Smooth muscle cell (in vitro differentiated cells): ENCODE data around the gene SHISA9. TPM values are rescaled to one million over a fixed set of nuclear protein-coding genes. Genes with fewer than 3 reads are reported as not detected.

Experiments used
- DNase-seq: peaks from one replicate; lab custom pipeline; 2025; ENCODE audit not compliant: unreplicated experiment; lab: John Stamatoyannopoulos, UW
- H2AFZ ChIP-seq: fragments of 200-600 bp; sonication (generic); 2 replicates; pipeline ENCODE4 v1.6.0; 2016; ENCODE audit warnings: antibody characterized with exemption, low read depth, mild to moderate bottlenecking
- H3F3A ChIP-seq: fragments of 200-600 bp; sonication (generic); 2 replicates; pipeline ENCODE4 v1.6.0; 2017; ENCODE audit warnings: antibody characterized with exemption, low read depth
- H3K27ac ChIP-seq: fragments of 200-600 bp; sonication (generic); 2 replicates; pipeline ENCODE4 v1.5.1; 2016; ENCODE audit warnings: low read depth, mild to moderate bottlenecking
- H3K27me3 ChIP-seq: fragments of 200-600 bp; sonication (generic); 2 replicates; pipeline ENCODE4 v1.6.1; 2016; ENCODE audit warnings: low read depth, mild to moderate bottlenecking
- H3K36me3 ChIP-seq: fragments of 200-600 bp; sonication (generic); 2 replicates; pipeline ENCODE4 v1.5.1; 2016; ENCODE audit warnings: low read depth
- H3K4me1 ChIP-seq: fragments of 200-600 bp; sonication (generic); 2 replicates; pipeline ENCODE4 v1.5.1; 2016; ENCODE audit warnings: low read depth
- H3K4me2 ChIP-seq: fragments of 200-600 bp; sonication (generic); 2 replicates; pipeline ENCODE4 v1.6.0; 2016; ENCODE audit warnings: mild to moderate bottlenecking
- H3K4me3 ChIP-seq: fragments of 200-600 bp; sonication (generic); 2 replicates; pipeline ENCODE4 v1.5.1; 2016; ENCODE audit warnings: mild to moderate bottlenecking
- H3K79me2 ChIP-seq: fragments of 200-600 bp; sonication (generic); 2 replicates; pipeline ENCODE4 v1.6.0; 2016; ENCODE audit warnings: low read depth, mild to moderate bottlenecking
- H3K9ac ChIP-seq: fragments of 200-600 bp; sonication (generic); 2 replicates; pipeline ENCODE4 v1.6.0; 2016; ENCODE audit warnings: low read depth
- H3K9me3 ChIP-seq: fragments of 200-600 bp; sonication (generic); replicated peaks from 2 replicates; pipeline ENCODE4 v1.5.1; 2016; ENCODE audit warnings: low read depth
- H4K20me1 ChIP-seq: fragments of 200-600 bp; sonication (generic); 2 replicates; pipeline ENCODE4 v1.6.0; 2016; ENCODE audit warnings: low read depth
- WGBS: methylation state at CpG from one replicate; pipeline ENCODE4 v1.1.7; 2016; ENCODE audit warnings: low lambda C conversion rate; 5-methylcytosine and 5-hydroxymethylcytosine counted together
- polyA plus RNA-seq: library from polyadenylated mRNA; unstranded; fragments of >200 nt; fragmentation: Nextera tagmentation; extraction: Ambion mirVana; gene quantifications from 2 replicates; pipeline ENCODE4 v1.2.1, GENCODE V29; 2016
- total RNA-seq: library from RNA; depleted of rRNA; stranded (reverse); fragments of >200 nt; gene quantifications from 2 replicates; pipeline ENCODE4 v1.2.3, GENCODE V29; 2014
- TF ChIP-seq, protein P1 (sequence below): fragments of 200-600 bp; sonication (generic); IDR thresholded peaks from 2 replicates; pipeline ENCODE4 v1.5.1; 2017; ENCODE audit warnings: borderline replicate concordance, mild to moderate bottlenecking, antibody characterized with exemption; ENCODE audit not compliant: insufficient read depth, poor library complexity, severe bottlenecking

SHISA9 gene
- total and polyA plus RNA-seq, 2 experiments from 2014 or later = 0.09 TPM; not detected in 1

DNA sequence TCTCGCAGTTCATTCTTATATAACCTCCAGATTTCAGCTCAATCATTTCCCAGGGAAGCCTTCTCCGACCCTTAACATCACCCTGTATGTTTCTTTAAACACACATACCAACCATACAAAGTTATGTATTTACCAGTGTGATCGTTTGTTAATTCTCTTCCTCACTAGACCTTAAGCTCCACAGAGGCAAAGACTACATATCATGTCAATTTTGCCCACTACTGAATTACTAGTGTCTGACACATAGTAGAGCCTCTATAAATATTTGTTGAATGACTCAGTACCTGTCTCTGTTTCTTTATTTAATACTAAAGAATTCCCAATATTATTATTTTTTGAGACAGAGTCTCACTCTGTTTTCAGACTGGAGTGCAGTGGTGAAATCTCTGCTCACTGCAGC lies 137.2 kb downstream of the SHISA9 start:
- H3K9me3 ChIP-seq = no peaks in the 10 kb centered on the region
- WGBS = 74% methylated on average over 3 of the region's 3 CpGs

DNA sequence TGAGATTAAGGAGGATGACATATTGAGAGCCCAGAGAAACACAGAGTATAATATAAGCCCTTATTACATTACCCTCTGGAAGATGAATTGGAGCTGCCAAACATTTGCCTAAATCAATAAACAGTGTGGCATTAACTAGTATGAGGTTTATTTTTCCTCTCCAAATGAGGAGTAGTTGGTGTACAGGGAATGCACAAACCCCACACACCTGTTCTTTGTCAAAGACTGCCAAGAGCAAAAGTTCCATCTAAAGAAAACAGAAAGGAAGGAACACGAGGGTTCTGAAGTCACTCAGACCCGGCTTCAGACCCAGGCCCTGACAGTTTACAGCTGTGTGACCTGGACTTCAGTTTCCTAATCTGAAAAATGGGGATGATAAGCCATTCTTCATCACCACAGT lies 138.1 kb downstream of the SHISA9 start:
- TF ChIP-seq, protein P1, sequence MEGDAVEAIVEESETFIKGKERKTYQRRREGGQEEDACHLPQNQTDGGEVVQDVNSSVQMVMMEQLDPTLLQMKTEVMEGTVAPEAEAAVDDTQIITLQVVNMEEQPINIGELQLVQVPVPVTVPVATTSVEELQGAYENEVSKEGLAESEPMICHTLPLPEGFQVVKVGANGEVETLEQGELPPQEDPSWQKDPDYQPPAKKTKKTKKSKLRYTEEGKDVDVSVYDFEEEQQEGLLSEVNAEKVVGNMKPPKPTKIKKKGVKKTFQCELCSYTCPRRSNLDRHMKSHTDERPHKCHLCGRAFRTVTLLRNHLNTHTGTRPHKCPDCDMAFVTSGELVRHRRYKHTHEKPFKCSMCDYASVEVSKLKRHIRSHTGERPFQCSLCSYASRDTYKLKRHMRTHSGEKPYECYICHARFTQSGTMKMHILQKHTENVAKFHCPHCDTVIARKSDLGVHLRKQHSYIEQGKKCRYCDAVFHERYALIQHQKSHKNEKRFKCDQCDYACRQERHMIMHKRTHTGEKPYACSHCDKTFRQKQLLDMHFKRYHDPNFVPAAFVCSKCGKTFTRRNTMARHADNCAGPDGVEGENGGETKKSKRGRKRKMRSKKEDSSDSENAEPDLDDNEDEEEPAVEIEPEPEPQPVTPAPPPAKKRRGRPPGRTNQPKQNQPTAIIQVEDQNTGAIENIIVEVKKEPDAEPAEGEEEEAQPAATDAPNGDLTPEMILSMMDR = no peak
- no peaks in the 10 kb centered on the region for H4K20me1 ChIP-seq
- no peak overlapping the region for H3K4me3 ChIP-seq
- no peak overlapping the region for H3K27ac ChIP-seq
- H3F3A ChIP-seq = no peaks in the 10 kb centered on the region
- no peak overlapping the region for H2AFZ ChIP-seq
- H3K79me2 ChIP-seq = no peaks in the 10 kb centered on the region
- no peak for DNase-seq
- H3K27me3 ChIP-seq = no peaks in the 10 kb centered on the region
- no peak overlapping the region for H3K4me2 ChIP-seq
- H3K36me3 ChIP-seq = no peaks in the 10 kb centered on the region
- H3K4me1 ChIP-seq = peaks cover 7% of the 10 kb centered on the region
- H3K9ac ChIP-seq = no peak overlapping the region
- H3K9me3 ChIP-seq = no peaks in the 10 kb centered on the region
- WGBS = 62% methylated on average over 2 of the region's 2 CpGs

More for the DNA sequence above, 137.2 kb downstream of the SHISA9 start:
- Histone ChIP-seq H3F3A (no peaks in the 10 kb centered on the region), H3K27me3 (no peaks in the 10 kb centered on the region), H3K4me1 (peaks cover 6% of the 10 kb centered on the region), H3K27ac (no peak overlapping the region), H3K9ac (no peak overlapping the region), H3K36me3 (no peaks in the 10 kb centered on the region), H2AFZ (no peak overlapping the region), H3K4me3 (no peak overlapping the region), H3K4me2 (no peak overlapping the region), H4K20me1 (no peaks in the 10 kb centered on the region), H3K79me2 (no peaks in the 10 kb centered on the region)
- no peak for DNase-seq
- TF ChIP-seq, protein P1 = no peak

DNA sequence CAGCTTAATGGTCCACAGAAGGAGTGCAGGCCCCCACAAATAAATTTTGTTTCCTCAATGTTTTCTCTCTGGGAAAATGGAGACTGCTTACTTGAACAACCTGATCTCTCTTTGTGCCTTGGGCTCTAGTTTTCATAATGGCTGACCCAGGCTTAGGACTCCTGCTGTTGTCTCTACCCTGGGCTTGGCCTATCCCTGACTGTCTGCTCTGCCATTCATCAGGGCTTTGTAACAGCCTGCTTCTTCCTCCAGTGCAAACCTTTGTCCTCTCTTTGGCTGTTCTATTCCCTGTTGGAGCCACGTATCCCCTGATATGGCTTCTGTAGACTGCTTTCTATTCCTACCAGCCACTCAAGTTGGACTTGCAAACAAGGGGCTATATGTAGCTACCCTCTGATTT lies 139.8 kb downstream of the SHISA9 start:
- no peak overlapping the region for H3K4me2 ChIP-seq
- 70% methylated on average over 1 of the region's 1 CpG for WGBS
- H3K4me3 ChIP-seq = no peak overlapping the region
- H3K9me3 ChIP-seq = no peaks in the 10 kb centered on the region
- H3K79me2 ChIP-seq = no peaks in the 10 kb centered on the region
- no peak overlapping the region for H3K27ac ChIP-seq
- H3F3A ChIP-seq = no peaks in the 10 kb centered on the region
- TF ChIP-seq, protein P1 = no peak
- H3K9ac ChIP-seq = no peak overlapping the region
- DNase-seq = no peak
- H4K20me1 ChIP-seq = no peaks in the 10 kb centered on the region
- no peaks in the 10 kb centered on the region for H3K27me3 ChIP-seq
- H2AFZ ChIP-seq = no peak overlapping the region
- peaks cover 9% of the 10 kb centered on the region for H3K4me1 ChIP-seq
- H3K36me3 ChIP-seq = no peaks in the 10 kb centered on the region

DNA sequence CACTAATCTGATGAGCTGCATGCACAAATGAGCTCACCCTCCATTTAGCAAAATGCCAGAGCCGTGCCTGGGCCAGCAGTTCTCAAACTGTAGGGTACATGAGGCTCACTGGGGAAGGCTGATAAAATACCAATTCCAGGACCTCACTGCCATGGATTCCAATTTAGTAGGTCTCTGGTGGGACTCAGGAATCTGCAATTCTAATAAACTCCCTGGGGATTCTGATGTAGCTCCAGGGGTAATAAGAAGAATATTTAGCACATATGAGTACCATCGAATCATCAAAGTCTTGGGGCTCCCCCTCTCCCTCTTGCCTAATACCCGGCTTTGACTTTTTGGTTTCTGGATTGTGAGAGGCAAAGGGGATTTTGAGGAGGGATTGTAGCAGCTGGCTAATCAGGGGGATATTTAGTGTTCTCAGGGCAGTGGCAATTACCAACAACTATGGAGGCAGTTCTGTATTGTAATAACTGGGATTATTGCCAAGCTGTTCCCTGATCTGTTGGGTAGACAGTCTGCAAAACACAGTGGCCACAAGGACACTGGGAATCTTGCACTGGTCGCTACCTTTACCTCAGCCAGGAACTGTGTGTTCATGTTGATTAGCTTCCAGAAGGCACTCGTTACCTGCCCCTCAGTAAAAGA lies 140.4 kb downstream of the SHISA9 start:
- Histone ChIP-seq H2AFZ (no peak overlapping the region), H3K4me1 (peaks cover 9% of the 10 kb centered on the region), H3K4me3 (no peak overlapping the region), H3K36me3 (no peaks in the 10 kb centered on the region), H3K79me2 (no peaks in the 10 kb centered on the region), H3K27ac (no peak overlapping the region), H3F3A (no peaks in the 10 kb centered on the region), H3K9ac (no peak overlapping the region), H4K20me1 (no peaks in the 10 kb centered on the region), H3K9me3 (no peaks in the 10 kb centered on the region), H3K4me2 (no peak overlapping the region), H3K27me3 (no peaks in the 10 kb centered on the region)
- no peak for DNase-seq
- 78% methylated on average over 5 of the region's 5 CpGs for WGBS
- TF ChIP-seq, protein P1 = no peak
